Stimulated activated CD4-positive, alpha-beta T cell treated with anti-CD3 and anti-CD28 coated beads, Interleukin-1b, Interleukin-23, amount 100 ng/mL, for 24 hours (primary cell): ENCODE data around the gene TEX53.
A peak's percentile ranks its signal among the peaks of the same experiment; 100 is the strongest.

ENCODE experiments used
- DNase-seq, 4 experiments: peaks; one replicate each; pipeline ENCODE4 v3.0.0-alpha.2; 2020; ENCODE audit warnings: low read depth in 4 of 4, low spot score in 1 of 4

The TEX53 gene

DNA sequence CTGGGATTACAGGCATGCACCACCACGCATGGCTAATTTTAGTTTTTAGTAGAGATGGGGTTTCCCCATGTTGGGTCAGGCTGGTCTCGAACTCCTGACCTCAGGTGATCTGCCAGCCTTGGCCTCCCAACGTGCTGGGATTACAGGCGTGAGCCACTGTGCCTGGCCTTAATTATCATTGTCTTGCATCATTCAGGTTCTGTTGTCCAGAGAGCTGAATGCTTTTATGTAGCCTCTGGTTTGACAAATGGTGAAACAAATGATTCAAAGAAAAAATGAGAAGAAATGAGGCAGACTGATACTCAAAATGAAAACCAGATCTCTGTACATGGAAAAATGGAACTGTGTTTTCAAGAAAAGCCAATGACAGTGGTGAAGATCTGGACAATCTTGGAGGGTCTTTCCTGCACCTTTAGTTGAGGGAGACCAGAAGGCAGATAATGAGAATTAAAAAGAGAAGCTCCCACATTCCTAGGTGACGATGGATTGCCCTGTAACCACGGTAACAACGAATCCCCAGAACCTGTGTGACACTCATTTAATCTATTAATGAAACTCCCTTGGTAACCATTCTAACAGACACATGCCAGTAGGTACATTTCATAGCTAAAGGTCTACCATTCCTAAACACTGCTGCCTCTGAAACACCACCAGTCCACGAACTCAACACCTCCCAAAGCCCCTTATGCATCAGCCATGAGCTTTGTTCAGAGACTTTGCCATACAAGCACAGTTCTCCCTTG is 22.8 kb upstream of the TEX53 start:
- DNase-seq = no peak

DNA sequence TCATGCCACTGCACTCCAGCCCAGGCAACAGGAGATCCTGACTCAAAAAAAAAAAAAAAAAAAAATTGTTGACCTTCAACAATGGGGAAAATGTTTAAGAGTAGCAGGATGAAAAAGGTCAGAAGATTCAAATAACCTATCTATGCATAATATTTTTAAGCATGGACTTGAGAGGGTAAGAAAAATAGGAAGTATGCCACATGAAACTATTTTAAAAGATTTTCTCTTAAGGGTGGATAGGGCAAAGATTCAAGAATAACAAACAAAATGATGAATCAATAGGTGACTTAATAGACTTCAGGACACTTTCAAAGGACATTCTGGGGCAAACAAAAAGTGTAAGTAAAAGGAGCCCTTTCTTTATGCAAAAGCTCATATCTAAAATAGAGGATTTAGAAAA is 21.2 kb upstream of the TEX53 start:
- DNase-seq = no peak

DNA sequence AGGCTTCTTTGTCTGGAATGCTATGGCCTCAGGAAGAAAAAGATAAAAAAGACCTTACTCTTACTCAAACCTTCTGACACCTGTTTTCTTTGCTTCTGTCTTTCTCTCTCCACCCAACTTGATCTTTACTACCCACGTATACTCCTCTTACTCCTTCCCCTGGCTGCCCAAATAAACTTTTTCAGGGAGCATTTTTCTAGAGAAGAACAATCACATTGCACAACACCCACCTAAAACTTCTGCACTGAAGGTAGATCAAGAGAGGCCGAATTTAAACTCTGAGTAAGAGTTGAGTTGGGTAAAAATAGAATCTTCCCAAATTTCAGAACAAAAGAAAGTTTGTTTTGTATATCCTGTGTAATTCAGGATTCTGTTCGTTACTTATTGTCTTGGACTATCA is 20.5 kb upstream of the TEX53 start:
- DNase-seq = no peak

DNA sequence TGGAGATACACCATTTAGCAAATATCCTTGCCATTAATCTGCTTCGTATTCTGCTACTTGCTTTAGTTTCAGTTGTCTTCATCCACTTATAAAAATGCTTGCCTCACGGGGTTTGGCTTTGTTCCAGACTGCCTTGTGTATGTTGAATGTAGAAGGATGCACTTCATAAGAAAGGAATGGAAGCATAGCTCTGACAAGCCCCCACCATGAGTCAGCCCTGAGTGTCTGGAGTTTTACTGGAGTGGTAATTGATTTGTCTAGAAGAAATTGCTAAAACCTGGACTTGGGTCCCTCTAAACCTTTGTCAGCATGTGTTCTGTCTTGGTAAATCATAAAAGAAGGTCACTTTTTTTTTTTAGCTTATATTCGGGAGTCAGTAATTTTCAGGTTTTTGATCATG is 19.8 kb upstream of the TEX53 start:
- DNase-seq = no peak

DNA sequence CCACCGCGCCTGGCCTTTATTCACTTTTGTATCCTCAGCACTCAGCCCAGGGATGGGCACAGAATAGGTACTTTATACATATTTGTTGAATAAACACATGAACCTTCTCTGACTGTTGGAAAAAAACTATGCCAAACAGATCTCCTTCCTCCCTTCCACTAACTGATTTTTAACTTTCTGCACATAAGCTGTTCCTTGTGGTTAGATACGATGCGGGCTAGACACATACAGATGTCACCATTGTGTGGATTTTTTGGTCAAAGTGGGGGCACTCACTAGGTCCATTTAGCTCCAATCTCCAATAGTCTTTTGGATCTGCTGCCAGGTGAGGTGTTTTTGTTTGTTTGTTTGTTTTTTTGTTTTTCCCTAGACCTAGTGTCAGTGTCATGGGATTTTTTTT is 19.3 kb upstream of the TEX53 start:
- DNase-seq = no peak

DNA sequence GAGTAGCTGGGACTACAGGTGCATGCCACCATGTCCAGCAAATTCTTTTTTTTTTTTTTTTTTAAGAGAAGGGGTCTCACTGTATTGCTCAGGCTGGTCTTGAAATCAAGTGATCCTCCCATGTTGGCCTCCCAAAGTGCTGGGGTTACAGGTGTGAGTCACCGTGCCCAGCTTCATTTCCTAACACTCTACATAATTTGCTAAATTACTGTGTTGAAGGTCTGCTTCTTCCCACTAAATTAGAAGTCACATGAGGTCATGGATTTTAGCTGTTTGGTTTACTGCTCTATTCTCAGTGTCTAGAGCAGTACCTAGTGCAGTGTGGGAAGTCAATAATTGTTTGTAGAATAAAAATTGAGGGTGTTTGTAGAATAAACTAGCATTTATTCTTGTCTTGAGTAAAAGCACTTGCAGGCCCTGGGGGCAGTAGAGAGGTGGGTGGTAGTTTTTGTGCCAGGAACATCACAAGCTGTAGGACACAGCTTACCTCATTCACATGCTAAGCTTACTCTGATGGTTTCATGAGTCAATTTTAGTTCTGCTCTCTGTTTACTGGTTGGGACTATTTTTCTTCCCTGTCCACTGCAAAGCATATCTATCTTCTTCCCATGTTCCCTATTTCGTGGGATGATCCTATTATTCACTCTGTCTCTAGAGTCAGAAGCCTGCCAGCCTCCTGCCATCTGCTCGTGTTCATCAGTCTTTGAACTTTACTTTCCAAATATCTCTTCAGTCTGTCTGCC is 17.4 kb upstream of the TEX53 start:
- DNase-seq = no peak

DNA sequence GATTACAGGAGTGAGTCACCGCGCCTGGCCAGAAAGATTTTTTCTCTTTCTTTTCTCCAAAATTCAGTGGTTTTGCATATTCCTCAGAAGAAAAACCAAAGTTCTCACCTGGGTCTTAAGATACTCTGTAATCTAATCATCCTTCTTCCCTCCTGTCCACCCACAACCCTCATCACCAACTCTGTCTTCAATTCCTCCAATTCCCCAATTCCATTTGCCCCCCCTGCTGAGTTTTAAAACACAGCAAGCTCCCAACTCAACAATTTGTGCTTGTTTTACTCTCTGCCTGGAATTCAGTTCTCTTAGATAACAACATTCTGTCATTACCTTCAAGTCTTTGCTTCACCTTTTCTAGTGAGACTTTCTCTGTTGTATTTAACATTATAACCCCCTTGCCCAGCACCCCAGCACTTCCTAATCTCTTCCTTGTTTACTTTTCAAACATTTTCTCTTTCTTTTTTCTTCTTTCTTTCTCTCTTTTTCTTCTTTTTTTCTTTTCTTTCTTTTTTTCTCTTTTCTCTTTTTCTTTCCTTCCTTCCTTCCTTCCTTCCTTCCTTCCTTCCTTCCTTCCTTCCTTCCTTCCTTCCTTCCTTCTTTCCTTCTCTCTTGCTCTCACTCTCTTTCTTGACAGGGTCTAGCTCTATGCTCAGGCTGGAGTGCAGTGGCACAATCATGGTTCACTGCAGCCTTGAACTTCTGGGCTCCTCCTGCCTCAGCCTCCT is 16.6 kb upstream of the TEX53 start:
- no peak for DNase-seq

DNA sequence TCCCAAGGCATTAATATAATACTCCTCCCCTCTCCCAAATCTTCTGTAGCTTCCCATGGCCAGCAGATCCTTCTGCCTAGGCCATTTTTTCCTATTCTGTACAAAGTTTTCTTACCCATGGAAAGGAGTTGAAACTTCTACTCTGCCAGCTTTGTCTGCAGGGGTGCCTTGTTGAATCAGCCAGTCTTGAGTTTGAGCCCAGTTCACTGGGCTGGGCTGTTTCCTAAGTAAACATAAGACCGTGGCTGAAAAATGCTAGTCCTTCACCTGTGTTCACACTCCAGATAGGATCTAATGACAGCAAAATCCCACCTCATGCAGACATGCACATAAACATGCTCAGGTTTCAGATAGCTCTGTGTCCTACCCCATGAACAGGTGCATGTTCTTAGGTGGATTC is 14.0 kb upstream of the TEX53 start:
- no peak for DNase-seq

DNA sequence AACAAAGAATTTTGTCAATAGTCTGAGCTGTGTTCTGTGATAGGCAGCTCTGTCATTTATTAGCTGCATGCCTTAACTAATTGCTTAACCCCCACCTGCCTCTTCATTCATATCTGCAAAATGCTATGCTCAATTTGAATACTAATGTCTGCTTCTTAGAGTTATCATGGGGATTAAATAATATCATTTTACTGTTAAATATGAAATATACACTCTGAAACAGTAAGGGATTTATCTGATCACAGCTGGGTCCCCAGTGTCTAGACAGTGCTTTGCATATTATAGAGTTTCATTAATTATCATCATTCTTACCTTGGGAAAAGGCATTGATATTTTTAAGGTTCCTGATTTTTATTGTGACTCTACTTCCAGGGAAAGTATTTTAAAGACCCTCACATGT is 12.4 kb upstream of the TEX53 start:
- DNase-seq = no peak

DNA sequence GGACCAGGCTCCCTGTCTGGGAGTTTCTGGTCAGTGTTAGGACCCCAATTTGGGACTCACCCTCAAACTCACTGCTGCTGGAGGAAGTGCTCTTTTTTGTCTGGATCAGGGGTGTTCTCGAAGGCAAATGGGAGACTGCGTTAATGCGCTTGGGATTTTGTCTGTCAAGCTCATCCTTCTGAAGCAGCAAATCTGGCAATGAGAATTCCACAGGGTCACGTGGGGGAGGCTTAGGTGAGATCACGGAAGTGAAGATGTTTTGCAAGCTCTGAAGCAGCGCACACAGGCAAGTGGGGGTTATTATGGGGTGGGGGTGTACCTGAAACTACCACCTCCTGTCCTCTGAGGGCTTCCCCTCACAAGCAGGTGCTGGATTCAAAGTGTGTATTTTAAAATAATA is 10.5 kb upstream of the TEX53 start:
- DNase-seq = no peak

DNA sequence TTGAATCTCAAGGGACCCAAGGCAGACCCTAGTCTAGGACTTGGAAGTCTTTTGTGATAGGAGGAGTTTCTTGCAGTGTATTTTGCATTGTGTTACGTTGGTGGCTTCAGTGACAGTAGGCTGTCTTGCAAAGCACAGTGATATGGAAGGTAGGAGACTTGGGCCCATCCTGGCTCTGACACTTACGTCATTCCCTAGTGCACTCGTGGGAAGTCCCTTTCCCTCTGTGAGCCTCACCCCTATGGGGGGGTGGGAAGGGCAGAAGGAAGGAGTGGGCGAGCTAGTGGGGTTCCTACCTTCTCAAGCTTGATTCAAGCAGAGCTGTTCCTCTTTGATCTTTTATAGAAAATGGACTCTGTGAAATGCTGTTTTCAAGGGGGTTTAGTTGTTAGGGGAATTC is 9.2 kb upstream of the TEX53 start:
- DNase-seq = no peak

DNA sequence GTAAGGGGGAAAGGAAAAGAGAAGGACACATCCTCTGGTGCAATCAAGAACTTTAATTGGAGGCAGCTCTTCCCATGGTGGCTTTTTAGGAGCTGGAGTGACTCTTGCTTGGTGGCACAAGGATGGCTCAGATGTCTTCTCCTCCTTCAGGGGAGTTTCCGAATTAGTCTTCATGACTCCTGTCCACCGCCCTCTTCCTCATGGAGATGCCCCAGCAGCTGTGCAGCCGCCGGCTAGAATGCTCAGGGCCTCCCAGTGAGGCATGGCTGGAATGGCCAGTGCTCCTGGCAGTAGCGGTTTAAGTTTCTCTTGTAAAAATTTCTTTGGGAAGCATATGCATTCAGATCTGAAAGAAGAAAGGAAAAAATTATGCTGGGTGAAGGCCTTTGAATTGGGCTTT is 8.8 kb upstream of the TEX53 start:
- DNase-seq = no peak

DNA sequence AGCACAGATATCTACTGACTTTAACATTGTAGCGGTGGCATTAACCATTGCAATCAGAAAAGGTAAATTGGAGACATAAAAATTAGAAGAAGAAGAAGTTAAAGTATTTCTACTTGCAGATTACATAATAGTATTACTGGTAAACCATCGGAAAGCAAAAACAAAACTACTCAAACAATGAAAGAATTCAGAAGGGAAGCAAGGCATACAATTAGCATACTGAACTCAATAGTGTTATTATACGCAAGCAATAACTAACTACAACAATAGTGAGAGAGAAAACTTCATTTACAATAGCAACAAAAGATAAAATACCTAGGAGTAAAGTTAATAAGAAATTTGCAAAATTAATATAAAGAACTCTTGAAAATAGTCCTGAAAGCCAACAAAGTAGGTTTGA is 6.6 kb upstream of the TEX53 start:
- no peak for DNase-seq

DNA sequence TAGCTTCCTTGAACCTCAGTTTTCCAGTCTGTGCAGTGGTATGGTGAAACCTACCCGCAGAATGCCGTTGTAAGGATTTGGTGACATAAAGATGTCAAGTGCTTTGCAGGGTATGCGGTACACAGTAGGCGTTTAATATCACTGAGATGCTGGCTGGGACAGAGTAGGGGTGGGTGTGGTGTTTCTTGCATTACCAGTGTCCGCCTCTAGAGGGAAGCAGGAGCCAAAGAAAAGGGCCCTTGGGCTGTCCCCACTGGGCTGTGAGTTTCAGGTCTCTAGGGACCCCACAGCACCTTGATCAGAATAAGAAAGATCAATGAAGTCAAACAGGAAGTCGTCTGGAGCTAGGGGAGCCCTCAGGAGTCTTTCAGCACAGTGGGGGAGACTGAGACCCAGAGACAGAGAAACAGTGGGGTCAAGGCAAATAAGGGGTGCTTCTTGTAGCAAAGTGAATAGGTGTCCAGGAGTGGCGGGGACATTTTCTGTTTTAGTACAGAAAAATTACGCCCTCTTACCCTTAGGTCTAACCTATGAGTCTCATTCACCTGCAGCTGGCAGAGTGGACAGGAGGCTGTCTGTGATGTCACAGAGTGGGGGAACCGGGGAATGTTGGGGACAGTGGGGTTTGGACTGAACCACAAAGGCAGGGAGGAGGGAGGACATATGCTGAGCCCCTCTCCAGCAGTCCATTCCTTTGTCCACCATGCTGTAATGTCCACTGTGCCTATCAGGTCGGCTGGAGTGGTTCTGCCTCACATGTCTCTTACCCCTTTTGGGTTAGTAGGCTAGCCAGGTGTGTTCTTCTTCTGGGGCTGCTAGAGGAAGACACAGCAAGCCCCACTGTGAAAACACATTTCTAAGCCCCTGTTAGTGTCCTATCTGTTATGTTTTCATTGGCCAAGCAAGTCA is 4.7 kb upstream of the TEX53 start:
- DNase-seq = peak; percentile 26 to 59 (median 46)

DNA sequence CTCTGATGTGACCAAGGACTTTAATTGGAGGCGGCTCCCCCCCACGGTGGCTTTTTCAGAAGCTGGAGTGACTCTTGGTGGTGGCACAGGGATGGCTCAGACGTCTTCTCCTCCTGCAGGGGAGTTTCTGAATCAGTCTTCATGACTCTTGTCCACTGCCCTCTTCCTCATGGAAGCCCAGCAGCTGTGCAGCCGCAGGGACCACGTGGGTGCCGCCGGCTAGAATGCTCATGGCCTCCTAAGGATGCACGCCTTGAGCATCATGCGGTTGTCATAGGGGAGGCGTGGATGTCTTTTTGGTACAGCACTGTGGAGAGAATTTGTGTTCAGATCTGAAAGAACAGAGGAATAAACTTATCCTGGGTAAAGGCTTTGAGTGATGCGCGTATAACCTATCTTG is 1.3 kb downstream of the TEX53 start:
- DNase-seq = no peak

DNA sequence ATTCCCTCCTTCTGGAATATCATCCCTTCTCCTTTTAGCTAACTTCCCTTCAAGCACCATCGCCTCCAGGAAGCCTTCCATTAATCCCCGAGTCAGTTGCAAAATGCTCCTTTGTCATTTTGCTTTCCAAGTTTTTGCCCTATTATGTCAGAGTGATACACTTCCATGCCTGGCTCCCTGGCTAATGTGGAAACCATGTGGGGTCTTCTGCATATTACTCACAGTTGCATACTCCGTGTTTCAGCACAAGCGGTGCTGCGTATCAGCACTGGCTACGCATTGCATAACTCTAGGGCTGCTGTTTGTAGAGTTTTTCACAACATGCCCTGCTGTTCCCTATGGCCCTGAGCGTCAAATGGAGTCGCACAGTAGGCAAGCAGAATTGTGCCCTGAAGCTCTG is 1.9 kb downstream of the TEX53 start:
- no peak for DNase-seq

DNA sequence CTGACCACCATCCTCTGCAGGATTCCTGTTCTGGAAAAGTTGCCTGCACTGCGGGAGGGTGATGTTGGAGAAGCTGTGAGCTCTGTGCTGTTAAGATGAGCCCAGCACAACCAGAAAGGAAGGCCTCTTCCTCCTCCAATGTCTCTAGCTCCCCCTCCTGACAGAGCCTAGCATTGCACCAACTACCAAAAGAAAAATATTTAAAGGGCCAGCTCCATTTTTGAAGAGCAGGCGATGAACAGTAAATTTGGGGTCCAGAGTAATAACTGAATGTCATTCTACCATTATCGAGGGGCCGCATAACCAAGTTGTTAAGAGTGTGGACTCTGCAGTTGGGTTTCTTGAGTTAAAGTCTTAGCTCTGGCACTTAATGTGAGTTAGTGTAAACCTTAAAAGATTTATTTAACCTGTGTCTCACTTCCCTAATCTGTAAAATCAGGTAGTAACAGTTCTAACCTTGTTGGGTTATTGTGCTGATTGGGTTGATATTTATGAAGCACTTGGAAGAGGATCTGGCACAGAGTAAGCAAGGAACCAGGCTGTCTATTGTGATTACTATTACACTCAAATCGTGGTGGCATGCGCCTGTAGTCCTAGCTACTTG is 3.9 kb downstream of the TEX53 start:
- peak; percentile 60 to 72 (median 62) for DNase-seq

DNA sequence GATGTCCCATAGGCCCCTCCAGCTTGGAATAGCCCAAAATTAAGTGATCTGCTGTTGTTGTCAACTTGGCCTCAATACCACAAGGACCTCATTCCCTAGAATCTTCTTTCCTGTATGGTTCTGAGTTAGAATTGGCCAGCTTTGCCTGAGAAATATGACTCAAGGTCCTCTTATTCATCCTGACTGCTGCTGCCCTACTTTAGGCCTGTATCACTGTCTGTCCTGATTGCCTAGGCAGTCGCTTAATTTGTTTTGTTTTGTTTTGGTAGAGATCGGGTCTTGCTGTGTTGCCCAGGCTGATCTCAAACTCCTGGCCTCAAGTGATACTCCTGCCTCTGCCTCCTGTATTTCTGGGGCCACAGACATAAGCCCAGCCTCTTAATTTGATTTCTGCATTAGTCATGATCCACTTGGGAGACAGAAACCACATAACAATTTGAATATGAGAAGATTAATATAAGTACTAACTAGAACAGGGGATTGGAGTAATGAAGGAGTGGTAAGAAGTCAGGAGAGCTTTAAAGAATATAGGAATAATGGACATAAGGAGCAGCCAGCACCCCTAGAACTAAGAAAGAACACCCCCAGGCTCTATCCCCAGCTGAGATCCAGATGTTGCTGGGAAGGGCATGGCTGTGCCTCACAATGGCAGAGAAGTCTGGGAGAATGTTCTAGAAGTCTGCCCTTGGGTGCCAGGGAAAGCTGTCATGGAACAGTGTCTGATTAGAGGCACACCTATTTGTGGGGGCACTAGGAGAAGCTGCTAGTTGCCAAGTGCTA is 4.6 kb downstream of the TEX53 start:
- DNase-seq = no peak

DNA sequence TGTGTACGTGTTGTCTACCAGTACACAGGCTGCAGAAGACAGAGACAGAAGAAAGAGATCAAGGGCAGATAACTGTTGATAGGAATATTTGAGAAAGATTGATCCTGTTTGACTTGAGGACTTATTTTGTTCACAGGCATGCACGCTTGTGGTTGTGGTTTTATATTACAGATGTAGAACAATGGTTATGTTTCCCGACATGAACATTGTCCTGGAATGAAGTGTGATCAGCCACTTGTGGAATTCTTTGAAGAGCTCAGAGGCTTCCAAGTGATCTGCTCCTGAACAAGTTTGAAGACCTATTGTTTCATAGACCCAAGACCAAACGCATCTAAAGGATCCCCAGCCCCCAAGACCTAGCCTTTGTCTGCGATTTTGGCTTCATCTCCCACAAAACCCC is 13.7 kb downstream of the TEX53 start:
- no peak for DNase-seq

DNA sequence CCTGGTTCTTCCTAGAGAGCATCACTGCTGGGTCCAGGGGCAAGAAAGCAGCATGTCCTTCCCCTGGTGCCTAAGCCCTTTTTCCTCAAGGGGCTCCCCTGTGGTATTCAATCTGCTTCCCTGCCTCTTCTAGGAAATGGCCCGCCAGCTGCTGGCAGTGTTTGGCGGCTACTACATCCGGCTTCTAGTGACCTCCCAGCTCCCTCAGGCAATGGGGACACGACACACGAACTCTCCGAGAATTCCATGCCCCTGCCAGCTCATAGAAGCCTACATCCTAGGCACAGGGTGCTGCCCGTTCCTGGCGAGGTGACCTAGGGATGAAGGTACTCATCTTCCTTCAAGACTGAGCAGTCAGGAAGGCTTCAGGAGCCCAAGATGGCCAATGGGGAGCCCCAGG is 14.6 kb downstream of the TEX53 start:
- no peak for DNase-seq
